ENCODE data around the gene NPR3. TPM values are rescaled to one million over a fixed set of nuclear protein-coding genes. Genes with fewer than 3 reads are reported as not detected.

NPR3 gene
- total RNA-seq, 3 donors from 2014 or later, result 1.9 to 44.2 (median 2.0) TPM

DNA sequence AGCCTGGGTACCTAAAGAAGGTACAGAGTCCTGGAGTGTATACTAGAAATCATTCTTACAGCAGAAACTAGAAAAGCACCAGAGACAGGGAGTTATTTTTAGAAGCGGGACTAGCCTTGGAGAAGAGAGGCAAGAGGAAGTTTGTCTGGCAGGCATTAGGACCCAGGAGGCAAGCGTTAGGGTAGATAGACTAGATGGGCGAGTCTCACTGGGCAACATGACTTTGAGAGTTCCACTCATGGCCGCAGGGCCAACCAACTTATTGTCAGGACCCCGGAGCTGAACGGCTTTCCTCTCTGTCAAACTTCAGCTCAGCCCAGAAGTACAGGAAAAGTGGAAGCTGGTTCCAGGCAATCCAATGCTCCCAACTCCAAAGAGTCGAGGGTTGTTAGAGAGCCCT lies 34.1 kb upstream of the NPR3 start:
- Histone ChIP-seq H3K9me3 (peaks cover 11 to 12% of the 10 kb centered on the region in 2 donors), H3K27ac (no peak overlapping the region), H3K4me1 (no peaks in the 10 kb centered on the region), H3K4me3 (no peak overlapping the region), H3K36me3 (no peaks in the 10 kb centered on the region), H3K27me3 (no peaks in the 10 kb centered on the region)
- intact Hi-C loops (cut with DNase I; ENCODE audit: low total_unique reads), result no loop called here
- no peak for DNase-seq (ENCODE audit: low spot score in 2 of 2)
- TF ChIP-seq POLR2A (IDR thresholded peaks at IDR 0.05) (no peak), POLR2AphosphoS5 (IDR thresholded peaks at IDR 0.05) (no peak), CTCF (IDR thresholded peaks at IDR 0.05) (no peak)

- H3K27ac ChIP-seq, result no peak overlapping the region
- H3K4me3 ChIP-seq, result no peak overlapping the region
- H3K27me3 ChIP-seq, result no peaks in the 10 kb centered on the region
- intact Hi-C loops (cut with DNase I; ENCODE audit: low total_unique reads), result no loop called here
- no peaks in the 10 kb centered on the region for H3K36me3 ChIP-seq
- no peak for TF ChIP-seq CTCF (IDR thresholded peaks at IDR 0.05)
- TF ChIP-seq POLR2A (IDR thresholded peaks at IDR 0.05), result no peak
- peaks cover 0 to under 1% of the 10 kb centered on the region in 2 donors for H3K9me3 ChIP-seq
- DNase-seq (ENCODE audit: low spot score in 2 of 2), result no peak
- H3K4me1 ChIP-seq, result no peaks in the 10 kb centered on the region
These were observed 32.6 kb upstream of the NPR3 start for GRCh38 chr5:32678472-32678871.

DNA sequence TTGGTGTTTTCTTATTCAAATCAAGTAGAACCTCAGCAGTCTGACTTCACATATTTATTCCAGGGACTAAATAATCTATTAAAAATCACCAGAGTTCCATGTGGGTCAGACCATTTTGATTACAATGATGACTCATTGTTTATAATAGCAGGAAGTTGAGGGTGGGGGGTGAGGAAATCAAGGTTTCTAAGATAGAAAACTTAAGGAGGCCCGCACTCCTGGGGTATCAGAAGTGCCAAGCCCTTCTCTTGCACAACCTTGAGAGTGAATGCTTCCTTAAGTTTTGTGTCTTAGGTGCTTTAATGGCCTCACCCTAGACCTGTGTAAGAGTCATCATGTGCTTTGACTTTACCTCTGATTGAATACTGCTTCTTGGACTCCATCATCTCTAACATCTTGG lies 31.9 kb upstream of the NPR3 start:
- TF ChIP-seq CTCF (IDR thresholded peaks at IDR 0.05) (no peak), POLR2A (IDR thresholded peaks at IDR 0.05) (no peak), POLR2AphosphoS5 (IDR thresholded peaks at IDR 0.05) (no peak)
- Histone ChIP-seq H3K36me3 (no peaks in the 10 kb centered on the region), H3K27me3 (no peaks in the 10 kb centered on the region), H3K4me3 (no peak overlapping the region), H3K9me3 (peaks cover 0 to 8% of the 10 kb centered on the region in 2 donors), H3K27ac (no peak overlapping the region), H3K4me1 (no peaks in the 10 kb centered on the region)
- intact Hi-C loops (cut with DNase I; ENCODE audit: low total_unique reads), result no loop called here
- no peak for DNase-seq (ENCODE audit: low spot score in 2 of 2)

- H3K27ac ChIP-seq, result no peak overlapping the region
- intact Hi-C loops (cut with DNase I; ENCODE audit: low total_unique reads), result no loop called here
- DNase-seq (ENCODE audit: low spot score in 2 of 2), result no peak
- no peaks in the 10 kb centered on the region for H3K36me3 ChIP-seq
- peaks cover 0 to 15% of the 10 kb centered on the region in 2 donors for H3K9me3 ChIP-seq
- no peak overlapping the region for H3K4me3 ChIP-seq
- no peaks in the 10 kb centered on the region for H3K4me1 ChIP-seq
- no peak for TF ChIP-seq POLR2AphosphoS5 (IDR thresholded peaks at IDR 0.05)
- no peak for TF ChIP-seq CTCF (IDR thresholded peaks at IDR 0.05)
- no peak for TF ChIP-seq POLR2A (IDR thresholded peaks at IDR 0.05)
- H3K27me3 ChIP-seq, result no peaks in the 10 kb centered on the region
These were observed 30.9 kb upstream of the NPR3 start for GRCh38 chr5:32680183-32680582.

DNA sequence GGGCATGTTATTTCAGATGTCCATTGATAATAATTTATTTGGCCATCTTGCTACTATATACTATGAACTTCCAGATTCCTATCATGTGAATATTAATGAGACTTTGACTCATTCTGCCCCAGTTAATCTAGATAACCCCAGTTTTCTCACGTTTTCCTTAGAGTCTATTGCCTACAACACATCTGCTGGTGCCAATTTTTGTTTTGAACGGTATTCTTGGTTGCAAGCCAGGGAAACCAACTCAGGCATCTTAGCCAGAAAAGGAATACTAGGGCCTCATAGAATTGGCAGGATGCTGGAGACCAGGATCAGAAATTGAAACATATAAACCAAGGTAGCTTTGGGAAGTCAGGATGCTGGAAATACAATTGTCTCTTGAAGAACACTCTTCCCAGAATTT lies 28.0 kb upstream of the NPR3 start:
- no peak for DNase-seq (ENCODE audit: low spot score in 2 of 2)

More for the DNA sequence above, 28.0 kb upstream of the NPR3 start:
- no peak for TF ChIP-seq POLR2AphosphoS5 (IDR thresholded peaks at IDR 0.05)
- TF ChIP-seq CTCF (IDR thresholded peaks at IDR 0.05), result no peak
- TF ChIP-seq POLR2A (IDR thresholded peaks at IDR 0.05), result no peak
- Histone ChIP-seq H3K27me3 (no peaks in the 10 kb centered on the region), H3K4me3 (no peak overlapping the region), H3K36me3 (no peaks in the 10 kb centered on the region), H3K9me3 (peaks cover 0 to 15% of the 10 kb centered on the region in 2 donors), H3K4me1 (no peaks in the 10 kb centered on the region), H3K27ac (no peak overlapping the region)
- intact Hi-C loops (cut with DNase I; ENCODE audit: low total_unique reads), result no loop called here

Measured in breast epithelium (tissue), 4 donors.